ENCODE data around the gene KLF2.

DNA sequence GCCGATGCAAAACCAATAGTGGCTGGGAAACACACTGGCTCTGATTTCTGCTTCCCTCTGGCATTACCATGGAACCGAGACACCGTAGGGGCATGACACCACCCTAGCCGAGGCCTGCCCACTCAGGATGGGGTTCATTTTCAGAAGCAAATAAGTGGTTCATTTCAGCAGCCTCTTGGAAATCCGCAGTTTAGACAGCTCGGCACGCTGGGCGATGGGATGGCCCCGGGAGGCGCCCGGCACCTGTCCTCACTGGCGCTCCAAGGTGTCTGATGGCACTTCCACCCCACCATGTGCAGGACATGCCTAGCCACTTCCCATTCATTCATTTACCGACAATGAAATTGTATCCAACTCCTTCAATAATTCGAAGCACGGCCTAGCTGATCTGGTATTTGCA is 33.8 kb downstream of the KLF2 start:
- TF ChIP-seq, protein P1, sequence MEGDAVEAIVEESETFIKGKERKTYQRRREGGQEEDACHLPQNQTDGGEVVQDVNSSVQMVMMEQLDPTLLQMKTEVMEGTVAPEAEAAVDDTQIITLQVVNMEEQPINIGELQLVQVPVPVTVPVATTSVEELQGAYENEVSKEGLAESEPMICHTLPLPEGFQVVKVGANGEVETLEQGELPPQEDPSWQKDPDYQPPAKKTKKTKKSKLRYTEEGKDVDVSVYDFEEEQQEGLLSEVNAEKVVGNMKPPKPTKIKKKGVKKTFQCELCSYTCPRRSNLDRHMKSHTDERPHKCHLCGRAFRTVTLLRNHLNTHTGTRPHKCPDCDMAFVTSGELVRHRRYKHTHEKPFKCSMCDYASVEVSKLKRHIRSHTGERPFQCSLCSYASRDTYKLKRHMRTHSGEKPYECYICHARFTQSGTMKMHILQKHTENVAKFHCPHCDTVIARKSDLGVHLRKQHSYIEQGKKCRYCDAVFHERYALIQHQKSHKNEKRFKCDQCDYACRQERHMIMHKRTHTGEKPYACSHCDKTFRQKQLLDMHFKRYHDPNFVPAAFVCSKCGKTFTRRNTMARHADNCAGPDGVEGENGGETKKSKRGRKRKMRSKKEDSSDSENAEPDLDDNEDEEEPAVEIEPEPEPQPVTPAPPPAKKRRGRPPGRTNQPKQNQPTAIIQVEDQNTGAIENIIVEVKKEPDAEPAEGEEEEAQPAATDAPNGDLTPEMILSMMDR (IDR thresholded peaks at IDR 0.05), result no peak
- no peak for TF ChIP-seq POLR2A (IDR thresholded peaks at IDR 0.05)
